ENCODE results near the gene ARMC9. TPM values are rescaled to one million over a fixed set of nuclear protein-coding genes. Genes with fewer than 3 reads are reported as not detected.

The ARMC9 gene
- total RNA-seq, 1 donor from 2014 or later, result 40.8 TPM

GRCh38 chr2:231418820-231419640 lies 220.6 kb downstream of the ARMC9 start:
- DNase-seq (ENCODE audit: low spot score, unreplicated experiment), result no peak
- H3K4me1 Mint-ChIP-seq (ENCODE audit: low read depth), result peaks cover 2% of the 10 kb centered on the region
- no peak overlapping the region for H3K4me3 Mint-ChIP-seq (ENCODE audit: low read depth)
- no peak overlapping the region for H3K27ac Mint-ChIP-seq
- peaks cover 6% of the 10 kb centered on the region for H3K27me3 Mint-ChIP-seq
- no peaks in the 10 kb centered on the region for H3K36me3 Mint-ChIP-seq (ENCODE audit: insufficient read depth)
- no peaks in the 10 kb centered on the region for H3K9me3 Mint-ChIP-seq (ENCODE audit: low read depth)
- no peak for TF ChIP-seq CTCF (IDR thresholded peaks at IDR 0.05; ENCODE audit: unreplicated experiment)

- DNase-seq (ENCODE audit: low spot score, unreplicated experiment), result no peak
- Mint-ChIP-seq H3K36me3 (ENCODE audit: insufficient read depth) (no peaks in the 10 kb centered on the region), H3K4me3 (ENCODE audit: low read depth) (no peak overlapping the region), H3K27me3 (peaks cover 5% of the 10 kb centered on the region), H3K4me1 (ENCODE audit: low read depth) (no peaks in the 10 kb centered on the region), H3K27ac (no peak overlapping the region), H3K9me3 (ENCODE audit: low read depth) (no peaks in the 10 kb centered on the region)
- no peak for TF ChIP-seq CTCF (IDR thresholded peaks at IDR 0.05; ENCODE audit: unreplicated experiment)
Observed at GRCh38 chr2:231421051-231421580, 222.7 kb downstream of the ARMC9 start.

- Mint-ChIP-seq H3K27ac (no peak overlapping the region), H3K36me3 (ENCODE audit: insufficient read depth) (no peaks in the 10 kb centered on the region), H3K27me3 (peaks cover 5% of the 10 kb centered on the region), H3K4me1 (ENCODE audit: low read depth) (no peaks in the 10 kb centered on the region), H3K9me3 (ENCODE audit: low read depth) (no peaks in the 10 kb centered on the region), H3K4me3 (ENCODE audit: low read depth) (no peak overlapping the region)
- no peak for TF ChIP-seq CTCF (IDR thresholded peaks at IDR 0.05; ENCODE audit: unreplicated experiment)
- DNase-seq (ENCODE audit: low spot score, unreplicated experiment), result no peak
Observed at GRCh38 chr2:231422056-231422455, 223.6 kb downstream of the ARMC9 start.

- H3K4me3 Mint-ChIP-seq (ENCODE audit: low read depth), result no peak overlapping the region
- no peaks in the 10 kb centered on the region for H3K4me1 Mint-ChIP-seq (ENCODE audit: low read depth)
- no peaks in the 10 kb centered on the region for H3K9me3 Mint-ChIP-seq (ENCODE audit: low read depth)
- no peak for TF ChIP-seq CTCF (IDR thresholded peaks at IDR 0.05; ENCODE audit: unreplicated experiment)
- H3K36me3 Mint-ChIP-seq (ENCODE audit: insufficient read depth), result no peaks in the 10 kb centered on the region
- H3K27ac Mint-ChIP-seq, result no peak overlapping the region
- DNase-seq (ENCODE audit: low spot score, unreplicated experiment), result no peak
- H3K27me3 Mint-ChIP-seq, result peaks cover 5% of the 10 kb centered on the region
Observed at GRCh38 chr2:231423176-231423575, 224.7 kb downstream of the ARMC9 start.

Small RNA genes within 50 kb of the gene (microRNA-seq; reads per million reads assigned to microRNA genes)
- gene MIR4777 (ENCODE audit: borderline number of aligned reads, unreplicated experiment), result not detected

Other genes starting within 250 kb of the ARMC9 start
- gene SPATA3, start 202.5 kb upstream of the ARMC9 start, total RNA-seq, result not detected in 2 replicates
- 9.7 and 11.1 TPM in 2 replicates for gene C2orf72, start 161.1 kb upstream of the ARMC9 start, total RNA-seq
- 99.0 and 103 TPM in 2 replicates for gene PSMD1, start 141.8 kb upstream of the ARMC9 start, total RNA-seq
- gene HTR2B, start 73.6 kb upstream of the ARMC9 start, total RNA-seq, result not detected in 2 replicates
- 6.5 and 7.6 TPM in 2 replicates for gene B3GNT7, start 197.1 kb downstream of the ARMC9 start, total RNA-seq